Spleen (tissue), 11 donors: Measurements from ENCODE around the gene NELL2. TPM values are rescaled to one million over a fixed set of nuclear protein-coding genes. Genes with fewer than 3 reads are reported as not detected.
"Not testable (repeated sequence)": the region's sequence is repeated elsewhere in the genome, so short reads cannot be mapped to it uniquely, and the experiment has no call there.

Experiments
- DNase-seq: peaks from one replicate; pipeline ENCODE4 v3.0.0-alpha.2; 2020
- H3K27ac ChIP-seq, 8 donors: fragments of 200-600 bp; sonication (generic) in 7 of 8; 1 replicate in 4 of 8; 2 replicates in 4 of 8; pipeline versions ENCODE4 v1.5.0 to v1.8.0; 2016 to 2021; ENCODE audit warnings: inconsistent platforms in 4 of 8, mild to moderate bottlenecking in 4 of 8, moderate library complexity in 1 of 8
- H3K27me3 ChIP-seq, 7 donors: fragments of 200-600 bp; sonication (generic) in 6 of 7; replicated peaks in 1 of 7; 1 replicate in 4 of 7; 2 replicates in 3 of 7; pipeline versions ENCODE4 v1.5.0 to v1.8.0; 2016 to 2021; ENCODE audit warnings: inconsistent platforms in 3 of 7, mild to moderate bottlenecking in 1 of 7
- H3K36me3 ChIP-seq, 6 donors: fragments of 200-600 bp; sonication (generic) in 5 of 6; 1 replicate in 4 of 6; 2 replicates in 2 of 6; pipeline versions ENCODE4 v1.5.0 to v1.8.0; 2016 to 2021; ENCODE audit warnings: inconsistent platforms in 2 of 6
- H3K4me1 ChIP-seq, 6 donors: fragments of 200-600 bp; sonication (generic) in 5 of 6; 1 replicate in 3 of 6; 2 replicates in 3 of 6; pipeline versions ENCODE4 v1.5.0 to v1.8.0; 2016 to 2021; ENCODE audit warnings: inconsistent platforms in 3 of 6
- H3K4me3 ChIP-seq, 8 donors: fragments of 200-600 bp; sonication (generic) in 7 of 8; 1 replicate in 4 of 8; 2 replicates in 4 of 8; pipeline versions ENCODE4 v1.5.0 to v1.8.0; 2016 to 2021; ENCODE audit warnings: inconsistent platforms in 4 of 8, mild to moderate bottlenecking in 4 of 8, moderate library complexity in 2 of 8
- H3K9me3 ChIP-seq, 8 donors: fragments of 200-600 bp; sonication (generic) in 7 of 8; 1 replicate in 4 of 8; 2 replicates in 4 of 8; pipeline versions ENCODE4 v1.5.0 to v1.8.0; 2016 to 2021; ENCODE audit warnings: inconsistent platforms in 4 of 8
- POLR2A ChIP-seq, 3 donors: fragments of 450-650 bp; IDR thresholded peaks; one replicate each; pipeline ENCODE4 v1.5.1; 2017; ENCODE audit warnings: antibody characterized with exemption in 3 of 3, mild to moderate bottlenecking in 1 of 3
- POLR2AphosphoS5 ChIP-seq, 3 donors: sonication (generic); formaldehyde crosslinking; IDR thresholded peaks; one replicate each; pipeline ENCODE4 v1.5.1; 2017; ENCODE audit warnings: antibody characterized with exemption in 3 of 3
- WGBS, 5 donors: extraction: QIAGEN DNeasy Blood & Tissue Kit in 3 of 5; methylation state at CpG; one replicate each; pipeline versions ENCODE4 v1.1.5 to v1.1.7; 2013 to 2018; 5-methylcytosine and 5-hydroxymethylcytosine counted together
- intact Hi-C: fragments of 100-400 bp; cut with DNase I; formaldehyde crosslinking; loops from one replicate; pipeline ENCODE4 v1.15.0; 2023; ENCODE audit warnings: low total_unique reads
- polyA plus RNA-seq, 3 donors: library from polyadenylated mRNA; stranded (reverse); fragments of 200-250 nt; gene quantifications; one replicate each; pipeline ENCODE4 v1.2.1, GENCODE V29; 2013
- total RNA-seq, 7 donors: library from RNA; depleted of rRNA in 3 of 7; stranded (reverse); fragments of >200 nt in 3 of 7; fragmentation: NEBNext Ultra II Directional in 4 of 7; extraction: Animal tissue kit (Norgen Biotek cat#: 25700) in 4 of 7; gene quantifications; one replicate each; pipeline versions ENCODE4 v1.1.0 to v1.2.1, GENCODE V29; 2016 to 2021
- TF ChIP-seq, protein P1 (sequence below), 11 experiments: fragments of 200-600 bp in 7 of 11; fragments of 450-650 bp in 4 of 11; sonication (generic) in 4 of 11; IDR thresholded peaks in 8 of 11; conservative IDR thresholded peaks in 3 of 11; 1 replicate in 7 of 11; 2 replicates in 4 of 11; pipeline versions ENCODE4 v1.4.0 to v1.8.0; 2016 to 2021; ENCODE audit warnings: antibody characterized with exemption in 11 of 11, inconsistent platforms in 4 of 11, mild to moderate bottlenecking in 1 of 11
- donor health status: healthy with polysubstance abuse.
- donor health status: DM: no; HTN: no; CAD: no; lungs with moderate emphysema.
- donor health status: DM: no; HTN: no; CAD: no.
- donor health status: Bipolar disorder and iron deficiency.
- donor health status: healthy.
- donor health status: DM: no; HTN: no; CAD: no.
- donor health status: DM: yes; HTN: yes; CAD: no.

The NELL2 gene
- total and polyA plus RNA-seq, 10 donors = 1.0 to 21.8 (median 8.2) TPM

DNA sequence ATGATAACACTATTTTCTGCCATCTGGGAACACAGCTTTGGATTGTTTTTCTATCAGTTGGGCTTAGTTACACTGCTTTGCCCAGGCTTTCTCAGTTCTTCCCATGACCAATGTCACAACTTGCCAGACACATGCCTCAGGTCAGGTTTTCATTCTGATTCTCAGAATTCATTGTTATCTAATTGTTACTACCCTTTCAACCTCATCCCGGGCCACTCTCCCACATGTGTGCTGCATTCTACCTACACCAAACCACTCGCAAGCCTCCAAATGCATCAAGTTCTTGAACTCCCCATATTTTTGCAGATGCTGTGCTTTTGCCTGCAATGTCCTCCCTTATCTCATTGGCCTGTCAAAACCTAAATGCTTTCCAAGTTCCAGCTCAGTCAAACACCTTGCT is 36.3 kb downstream of the NELL2 start:
- no peak overlapping the region for H3K27ac ChIP-seq
- no peaks in the 10 kb centered on the region for H3K27me3 ChIP-seq
- DNase-seq = no peak
- H3K4me3 ChIP-seq = no peak overlapping the region
- intact Hi-C loops = no loop called here
- TF ChIP-seq, protein P1, sequence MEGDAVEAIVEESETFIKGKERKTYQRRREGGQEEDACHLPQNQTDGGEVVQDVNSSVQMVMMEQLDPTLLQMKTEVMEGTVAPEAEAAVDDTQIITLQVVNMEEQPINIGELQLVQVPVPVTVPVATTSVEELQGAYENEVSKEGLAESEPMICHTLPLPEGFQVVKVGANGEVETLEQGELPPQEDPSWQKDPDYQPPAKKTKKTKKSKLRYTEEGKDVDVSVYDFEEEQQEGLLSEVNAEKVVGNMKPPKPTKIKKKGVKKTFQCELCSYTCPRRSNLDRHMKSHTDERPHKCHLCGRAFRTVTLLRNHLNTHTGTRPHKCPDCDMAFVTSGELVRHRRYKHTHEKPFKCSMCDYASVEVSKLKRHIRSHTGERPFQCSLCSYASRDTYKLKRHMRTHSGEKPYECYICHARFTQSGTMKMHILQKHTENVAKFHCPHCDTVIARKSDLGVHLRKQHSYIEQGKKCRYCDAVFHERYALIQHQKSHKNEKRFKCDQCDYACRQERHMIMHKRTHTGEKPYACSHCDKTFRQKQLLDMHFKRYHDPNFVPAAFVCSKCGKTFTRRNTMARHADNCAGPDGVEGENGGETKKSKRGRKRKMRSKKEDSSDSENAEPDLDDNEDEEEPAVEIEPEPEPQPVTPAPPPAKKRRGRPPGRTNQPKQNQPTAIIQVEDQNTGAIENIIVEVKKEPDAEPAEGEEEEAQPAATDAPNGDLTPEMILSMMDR (IDR thresholded peaks at IDR 0.05 in 8 of 11, conservative IDR thresholded peaks at IDR 0.05 in 3 of 11) = no peak
- TF ChIP-seq POLR2A (IDR thresholded peaks at IDR 0.05) (no peak), POLR2AphosphoS5 (IDR thresholded peaks at IDR 0.05) (no peak)
- no peaks in the 10 kb centered on the region for H3K36me3 ChIP-seq
- no peaks in the 10 kb centered on the region for H3K4me1 ChIP-seq
- no peaks in the 10 kb centered on the region for H3K9me3 ChIP-seq
- 75 to 94% (median 88%) methylated on average over 2 of the region's 2 CpGs for WGBS, 5 donors

DNA sequence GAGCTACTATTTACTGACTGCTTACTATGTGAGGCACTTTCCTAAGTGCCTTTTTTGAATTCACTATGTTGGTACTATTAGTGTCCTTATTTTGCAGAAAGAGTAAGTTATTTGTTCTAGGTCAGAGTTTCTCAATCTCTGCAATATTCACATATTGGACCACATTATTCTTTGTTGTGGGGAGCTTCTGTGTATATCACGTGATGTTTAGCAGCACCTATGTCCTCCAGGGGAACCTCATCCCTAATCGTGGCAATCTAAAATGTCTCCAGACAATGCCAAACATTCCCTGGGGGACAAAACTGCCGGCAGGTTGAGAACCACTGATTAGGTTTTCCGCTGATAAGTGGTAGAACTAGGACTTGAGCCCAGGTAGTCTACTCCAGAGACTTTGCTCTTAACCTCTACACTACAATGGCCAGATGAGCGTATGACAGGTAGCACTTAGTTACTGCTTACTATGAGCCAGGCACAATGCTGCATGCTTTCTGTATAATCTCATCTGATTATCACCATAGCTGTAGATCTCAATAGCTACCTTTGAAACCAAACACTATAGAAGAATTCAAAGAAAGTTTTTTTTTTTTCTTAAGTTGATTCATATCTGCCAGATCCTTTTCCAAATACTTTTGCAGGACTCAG is 38.9 kb downstream of the NELL2 start:
- 66 to 75% (median 67%) methylated on average over 5 of the region's 5 CpGs for WGBS, 5 donors
- H3K27me3 ChIP-seq = no peaks in the 10 kb centered on the region
- no peaks in the 10 kb centered on the region for H3K4me1 ChIP-seq
- DNase-seq = no peak
- intact Hi-C loops = no loop called here
- no peak overlapping the region for H3K4me3 ChIP-seq
- no peaks in the 10 kb centered on the region for H3K9me3 ChIP-seq
- H3K27ac ChIP-seq = no peak overlapping the region
- TF ChIP-seq POLR2A (IDR thresholded peaks at IDR 0.05) = no peak
- TF ChIP-seq, protein P1 (IDR thresholded peaks at IDR 0.05 in 8 of 11, conservative IDR thresholded peaks at IDR 0.05 in 3 of 11) = no peak
- no peak for TF ChIP-seq POLR2AphosphoS5 (IDR thresholded peaks at IDR 0.05)
- no peaks in the 10 kb centered on the region for H3K36me3 ChIP-seq

DNA sequence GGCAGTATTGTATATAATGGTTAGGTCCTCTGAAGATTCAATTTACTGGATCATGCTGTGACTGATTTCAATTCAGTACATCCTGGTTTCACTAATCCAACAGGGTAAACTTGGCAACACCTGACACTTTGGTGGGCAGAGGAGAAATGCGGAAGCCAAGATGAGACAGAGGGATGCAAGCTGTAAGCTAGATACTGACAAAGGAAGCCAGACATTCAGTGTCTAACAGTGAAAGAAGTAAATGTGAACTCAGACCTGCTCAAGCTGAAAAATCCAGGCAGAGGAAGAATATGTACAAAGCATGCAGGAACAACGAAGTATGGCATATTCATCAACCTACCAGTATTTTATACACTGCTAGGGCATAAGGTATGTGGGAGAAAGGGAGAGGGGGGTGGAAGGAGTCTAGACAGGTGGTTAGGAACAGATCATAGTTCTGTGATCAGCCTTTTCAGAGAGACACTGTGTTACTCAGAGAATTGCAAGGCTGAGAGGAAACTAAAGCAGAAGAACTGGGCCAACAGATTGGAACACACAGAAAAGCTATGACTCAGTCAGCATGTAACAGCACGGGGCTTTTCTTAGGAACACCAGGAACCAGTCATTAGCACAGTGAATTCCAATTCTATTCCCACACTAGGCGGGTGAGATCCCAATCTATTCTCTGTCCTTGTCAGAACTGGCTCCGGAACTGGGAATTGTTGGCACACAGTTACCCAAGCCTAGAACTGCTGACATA is 40.3 kb downstream of the NELL2 start:
- Histone ChIP-seq H3K27me3 (no peaks in the 10 kb centered on the region), H3K9me3 (no peaks in the 10 kb centered on the region), H3K27ac (peak overlapping the region in 2 of 8 donors; percentile 3 to 26), H3K4me3 (no peak overlapping the region), H3K36me3 (no peaks in the 10 kb centered on the region), H3K4me1 (no peaks in the 10 kb centered on the region)
- no peak for DNase-seq
- intact Hi-C loops = no loop called here
- TF ChIP-seq, protein P1 (IDR thresholded peaks at IDR 0.05 in 8 of 11, conservative IDR thresholded peaks at IDR 0.05 in 3 of 11) = no peak
- TF ChIP-seq POLR2A (IDR thresholded peaks at IDR 0.05) (no peak), POLR2AphosphoS5 (IDR thresholded peaks at IDR 0.05) (no peak)
- 79 to 88% (median 82%) methylated on average over 5 of the region's 5 CpGs for WGBS, 5 donors

DNA sequence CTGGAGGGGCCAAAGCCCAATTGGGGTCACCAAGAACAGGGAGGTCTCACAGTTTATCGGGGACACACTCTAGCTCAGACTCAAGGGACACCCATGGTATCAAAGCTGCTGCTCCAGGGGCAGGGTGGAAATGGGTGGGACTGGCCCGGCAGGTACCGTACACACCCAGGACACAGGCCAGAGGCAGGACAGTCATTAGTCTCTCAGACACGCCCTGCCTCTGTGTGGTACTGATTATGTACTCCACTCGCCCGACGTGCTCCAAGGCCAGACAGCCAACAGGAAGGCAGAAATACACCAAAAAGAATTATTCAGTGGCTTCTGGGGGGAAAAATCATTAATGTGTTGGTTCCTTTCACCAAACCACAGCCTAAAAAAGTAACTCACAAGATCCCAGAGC is 41.1 kb downstream of the NELL2 start:
- DNase-seq, H3K4me1 ChIP-seq, H3K27me3 ChIP-seq, H3K36me3 ChIP-seq, H3K4me3 ChIP-seq, intact Hi-C loops, H3K9me3 ChIP-seq: not testable (repeated sequence)
- 82 to 94% (median 84%) methylated on average over 5 to 7 of the region's 7 CpGs for WGBS, 5 donors
- H3K27ac ChIP-seq = peak overlapping the region in 2 of 8 donors; percentile 3 to 26
